Osteocyte (in vitro differentiated cells): ENCODE results near the gene HEXIM1. TPM values are rescaled to one million over a fixed set of nuclear protein-coding genes. Genes with fewer than 3 reads are reported as not detected.

Source experiments
- DNase-seq: peaks from one replicate; pipeline ENCODE4 v3.0.0; 2021; ENCODE audit warnings: mixed read lengths; ENCODE audit not compliant: unreplicated experiment; ENCODE audit errors: extremely low spot score
- H3K27ac Mint-ChIP-seq: one replicate; pipeline ENCODE4 v1.8.0; 2021; ENCODE audit warnings: mild to moderate bottlenecking, mixed read lengths; ENCODE audit not compliant: unreplicated experiment
- H3K27me3 Mint-ChIP-seq: one replicate; pipeline ENCODE4 v1.8.0; 2021; ENCODE audit warnings: mixed read lengths; ENCODE audit not compliant: unreplicated experiment
- H3K36me3 Mint-ChIP-seq: one replicate; pipeline ENCODE4 v1.8.0; 2021; ENCODE audit warnings: mixed read lengths; ENCODE audit not compliant: unreplicated experiment
- H3K4me1 Mint-ChIP-seq: one replicate; pipeline ENCODE4 v1.8.0; 2021; ENCODE audit warnings: mixed read lengths; ENCODE audit not compliant: unreplicated experiment
- H3K4me3 Mint-ChIP-seq: one replicate; pipeline ENCODE4 v1.8.0; 2021; ENCODE audit warnings: mild to moderate bottlenecking, moderate library complexity, mixed read lengths; ENCODE audit not compliant: unreplicated experiment
- H3K9me3 Mint-ChIP-seq: one replicate; pipeline ENCODE4 v1.8.0; 2021; ENCODE audit warnings: mixed read lengths; ENCODE audit not compliant: unreplicated experiment
- microRNA-seq: library from miRNA; unstranded; fragments of <30 nt; microRNA quantifications from one replicate; pipeline ENCODE4 v1.1.0, GENCODE V29; 2020; ENCODE audit not compliant: unreplicated experiment
- total RNA-seq: library from RNA; stranded (reverse); gene quantifications from 2 replicates; pipeline ENCODE4 v1.2.1, GENCODE V29; 2021
- TF ChIP-seq, protein P1 (sequence below): fragments of 200-600 bp; sonication (generic); IDR thresholded peaks from 2 replicates; pipeline ENCODE4 v1.5.0; 2021; ENCODE audit warnings: antibody characterized with exemption, mild to moderate bottlenecking, moderate library complexity

The HEXIM1 gene
- total RNA-seq, 1 donor from 2014 or later: 44.5 TPM

DNA sequence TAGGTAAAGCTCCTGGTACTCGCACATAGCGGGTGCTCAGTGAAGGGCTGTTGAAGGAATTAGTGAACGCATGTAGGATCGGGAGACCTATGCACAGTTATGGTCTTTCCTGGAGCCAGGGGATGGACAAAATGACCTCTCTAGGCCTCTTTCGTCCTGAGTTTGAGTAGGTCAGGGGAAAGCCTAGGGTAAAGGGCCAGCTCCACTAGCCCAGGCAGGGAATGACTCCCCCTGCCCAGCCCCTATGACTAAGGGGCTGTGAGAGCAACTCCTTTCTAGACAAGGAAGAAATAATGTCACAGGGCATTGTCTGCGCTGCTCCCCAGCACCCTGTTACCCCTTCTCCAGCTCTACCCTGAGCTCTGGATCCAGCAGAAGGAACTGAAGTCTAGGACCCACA lies 48.8 kb downstream of the HEXIM1 start:
- H3K4me3 Mint-ChIP-seq: no peak overlapping the region

DNA sequence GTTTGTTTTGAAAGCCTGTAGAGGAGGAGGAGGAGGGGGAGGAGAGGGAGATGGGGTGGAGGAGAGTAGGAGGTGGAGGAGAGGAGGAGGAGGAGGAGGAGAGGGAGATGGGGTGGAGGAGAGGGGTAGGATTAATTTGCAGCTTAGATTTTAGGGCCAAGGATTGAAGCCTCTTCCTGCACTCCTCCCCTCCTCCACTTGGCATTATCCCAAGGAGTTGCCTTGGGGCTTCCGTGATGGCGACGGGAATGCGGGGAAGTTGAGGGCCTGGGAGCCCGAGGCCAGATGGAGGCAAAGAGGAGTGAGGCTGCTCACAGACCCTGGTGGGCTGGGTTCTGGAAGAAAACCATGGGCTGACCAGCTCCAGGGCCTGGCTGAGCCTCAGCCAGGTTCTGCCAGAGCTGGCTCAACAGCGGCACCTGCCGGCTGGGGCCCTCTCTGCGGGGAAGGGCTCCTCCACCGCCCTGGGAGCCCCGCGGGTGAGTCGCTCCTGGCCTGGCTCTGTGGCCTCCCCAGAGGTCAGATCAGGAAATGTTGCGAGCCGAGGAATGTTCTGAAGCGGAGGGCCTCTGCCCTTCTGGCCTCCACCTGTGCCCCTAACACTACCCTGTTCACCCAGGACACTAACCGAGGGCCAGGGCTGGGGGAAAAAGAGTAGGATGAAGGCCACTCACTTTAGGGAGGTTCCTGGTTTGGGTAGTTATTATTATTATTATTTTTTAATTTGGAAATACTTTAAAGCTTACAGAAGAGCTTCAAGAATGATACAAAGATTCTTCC lies 49.5 kb downstream of the HEXIM1 start:
- peaks cover 20% of the 10 kb centered on the region for H3K4me1 Mint-ChIP-seq
- no peaks in the 10 kb centered on the region for H3K27me3 Mint-ChIP-seq
- H3K9me3 Mint-ChIP-seq: no peaks in the 10 kb centered on the region
- TF ChIP-seq, protein P1, sequence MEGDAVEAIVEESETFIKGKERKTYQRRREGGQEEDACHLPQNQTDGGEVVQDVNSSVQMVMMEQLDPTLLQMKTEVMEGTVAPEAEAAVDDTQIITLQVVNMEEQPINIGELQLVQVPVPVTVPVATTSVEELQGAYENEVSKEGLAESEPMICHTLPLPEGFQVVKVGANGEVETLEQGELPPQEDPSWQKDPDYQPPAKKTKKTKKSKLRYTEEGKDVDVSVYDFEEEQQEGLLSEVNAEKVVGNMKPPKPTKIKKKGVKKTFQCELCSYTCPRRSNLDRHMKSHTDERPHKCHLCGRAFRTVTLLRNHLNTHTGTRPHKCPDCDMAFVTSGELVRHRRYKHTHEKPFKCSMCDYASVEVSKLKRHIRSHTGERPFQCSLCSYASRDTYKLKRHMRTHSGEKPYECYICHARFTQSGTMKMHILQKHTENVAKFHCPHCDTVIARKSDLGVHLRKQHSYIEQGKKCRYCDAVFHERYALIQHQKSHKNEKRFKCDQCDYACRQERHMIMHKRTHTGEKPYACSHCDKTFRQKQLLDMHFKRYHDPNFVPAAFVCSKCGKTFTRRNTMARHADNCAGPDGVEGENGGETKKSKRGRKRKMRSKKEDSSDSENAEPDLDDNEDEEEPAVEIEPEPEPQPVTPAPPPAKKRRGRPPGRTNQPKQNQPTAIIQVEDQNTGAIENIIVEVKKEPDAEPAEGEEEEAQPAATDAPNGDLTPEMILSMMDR: peak; percentile 99
- H3K27ac Mint-ChIP-seq: peak overlapping the region; percentile 71
- no peaks in the 10 kb centered on the region for H3K36me3 Mint-ChIP-seq
- DNase-seq: peak; percentile 97
- H3K4me3 Mint-ChIP-seq: no peak overlapping the region

More for the DNA sequence above, 48.8 kb downstream of the HEXIM1 start:
- DNase-seq: no peak
- TF ChIP-seq, protein P1: no peak
- H3K9me3 Mint-ChIP-seq: no peaks in the 10 kb centered on the region
- H3K36me3 Mint-ChIP-seq: no peaks in the 10 kb centered on the region
- peak overlapping the region; percentile 38 for H3K27ac Mint-ChIP-seq
- peaks cover 20% of the 10 kb centered on the region for H3K4me1 Mint-ChIP-seq
- H3K27me3 Mint-ChIP-seq: no peaks in the 10 kb centered on the region

DNA sequence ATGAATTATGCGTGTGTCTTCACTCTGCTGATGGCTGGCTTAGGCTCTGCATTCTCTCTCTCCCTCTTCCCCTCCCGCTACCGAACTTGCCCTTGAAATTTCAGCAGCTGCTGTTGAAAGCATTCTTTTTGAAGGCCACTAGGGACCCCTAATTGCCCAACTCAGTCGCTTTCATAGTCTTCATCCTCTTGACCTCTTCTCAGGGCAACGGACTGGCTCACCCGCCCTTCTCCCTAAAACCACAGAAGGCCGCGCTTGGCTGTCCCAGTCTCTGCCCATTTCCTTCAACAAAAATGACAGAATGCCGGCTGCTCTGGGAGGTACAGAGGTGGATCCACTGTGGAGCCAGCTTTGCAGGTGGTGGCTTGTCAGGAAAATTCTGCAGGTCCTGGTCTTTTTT lies 52.4 kb downstream of the HEXIM1 start:
- Mint-ChIP-seq H3K4me3 (no peak overlapping the region), H3K27me3 (peaks cover 16% of the 10 kb centered on the region), H3K4me1 (peaks cover 20% of the 10 kb centered on the region), H3K27ac (no peak overlapping the region), H3K36me3 (no peaks in the 10 kb centered on the region), H3K9me3 (no peaks in the 10 kb centered on the region)
- TF ChIP-seq, protein P1: no peak
- DNase-seq: no peak

DNA sequence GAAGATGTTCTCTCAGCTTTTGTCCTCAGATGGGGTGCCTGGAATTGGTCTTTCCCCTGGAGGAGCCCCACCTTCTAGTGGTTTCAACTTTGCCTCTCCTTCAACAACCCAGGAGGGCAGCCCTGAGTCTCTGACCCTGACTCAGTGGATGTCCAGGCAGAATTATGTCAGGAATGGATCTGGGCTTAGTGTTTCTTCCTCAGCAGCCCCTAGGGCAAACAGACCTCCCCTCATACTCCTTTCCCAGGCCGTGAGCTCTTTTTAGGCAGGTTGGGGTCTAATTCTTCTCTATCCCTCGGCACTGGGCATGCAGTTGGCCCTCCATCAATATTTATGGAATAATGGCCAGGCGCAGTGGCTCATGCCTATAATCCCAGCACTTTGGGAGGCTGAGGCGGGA lies 53.2 kb downstream of the HEXIM1 start:
- Mint-ChIP-seq H3K36me3 (no peaks in the 10 kb centered on the region), H3K27ac (no peak overlapping the region)

More for the DNA sequence above, 53.2 kb downstream of the HEXIM1 start:
- peaks cover 20% of the 10 kb centered on the region for H3K4me1 Mint-ChIP-seq
- H3K4me3 Mint-ChIP-seq: no peak overlapping the region
- TF ChIP-seq, protein P1: no peak
- H3K9me3 Mint-ChIP-seq: no peaks in the 10 kb centered on the region
- no peak for DNase-seq
- H3K27me3 Mint-ChIP-seq: peaks cover 19% of the 10 kb centered on the region

Small RNAs within 50 kb of the gene (microRNA-seq; reads per million reads assigned to microRNA genes)
- gene MIR6784: not detected

Other genes starting within 250 kb of the HEXIM1 start
- 95.6 and 102 TPM in 2 replicates for gene EFTUD2, start 249.0 kb upstream of the HEXIM1 start, total RNA-seq
- gene GFAP, start 233.0 kb upstream of the HEXIM1 start, total RNA-seq: not detected in 2 replicates
- gene KIF18B, start 200.7 kb upstream of the HEXIM1 start, total RNA-seq: 5.6 and 6.9 TPM in 2 replicates
- 1.2 and 1.4 TPM in 2 replicates for gene C1QL1, start 180.2 kb upstream of the HEXIM1 start, total RNA-seq
- gene DCAKD, start 96.8 kb upstream of the HEXIM1 start, total RNA-seq: 41.3 and 42.2 TPM in 2 replicates
- 92.4 and 97.9 TPM in 2 replicates for gene NMT1, start 87.2 kb upstream of the HEXIM1 start, total RNA-seq
- gene PLCD3, start 16.0 kb upstream of the HEXIM1 start, total RNA-seq: 92.3 and 111 TPM in 2 replicates
- 8.1 and 10.6 TPM in 2 replicates for gene ACBD4, start 12.8 kb upstream of the HEXIM1 start, total RNA-seq
- gene HEXIM2, start 13.4 kb downstream of the HEXIM1 start, total RNA-seq: 6.4 and 9.8 TPM in 2 replicates
- 2.0 and 2.8 TPM in 2 replicates for gene FMNL1, start 73.4 kb downstream of the HEXIM1 start, total RNA-seq
- gene SPATA32, start 113.6 kb downstream of the HEXIM1 start, total RNA-seq: 0.18 TPM in 1 of 2 replicates, not detected in the other
- 12.7 and 13.2 TPM in 2 replicates for gene MAP3K14, start 168.5 kb downstream of the HEXIM1 start, total RNA-seq